ENCODE results near the gene UMODL1.

Gene UMODL1

DNA sequence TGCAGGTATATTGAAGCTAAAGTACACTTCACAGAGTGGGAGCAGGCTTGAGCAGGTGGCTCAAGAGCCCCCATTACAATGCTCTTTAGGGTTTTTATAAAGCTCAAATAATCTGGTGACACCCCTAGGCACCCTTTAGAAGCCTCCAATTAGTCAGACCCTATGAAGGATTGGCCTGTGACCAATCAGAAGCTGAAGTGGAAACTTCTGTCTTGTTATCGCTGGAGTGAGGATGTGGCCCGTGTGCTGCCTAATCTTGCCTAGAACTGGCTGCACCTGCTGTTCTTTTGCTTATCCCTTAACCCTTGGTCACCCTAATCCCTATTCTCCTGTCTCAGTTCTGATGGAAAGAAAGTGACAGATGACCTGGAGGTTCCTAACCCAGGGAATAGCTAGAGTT lies 77.0 kb downstream of the UMODL1 start:
- no peak for FAIRE-seq
- no peak for TF ChIP-seq POLR2A (IDR thresholded peaks at IDR 0.05; ENCODE audit: low read depth, low read length)
- TF ChIP-seq TAF1 (IDR thresholded peaks at IDR 0.05; ENCODE audit: borderline replicate concordance, low read depth, low read length), result no peak
- no peak for DNase-seq (ENCODE audit: insufficient read length)

DNA sequence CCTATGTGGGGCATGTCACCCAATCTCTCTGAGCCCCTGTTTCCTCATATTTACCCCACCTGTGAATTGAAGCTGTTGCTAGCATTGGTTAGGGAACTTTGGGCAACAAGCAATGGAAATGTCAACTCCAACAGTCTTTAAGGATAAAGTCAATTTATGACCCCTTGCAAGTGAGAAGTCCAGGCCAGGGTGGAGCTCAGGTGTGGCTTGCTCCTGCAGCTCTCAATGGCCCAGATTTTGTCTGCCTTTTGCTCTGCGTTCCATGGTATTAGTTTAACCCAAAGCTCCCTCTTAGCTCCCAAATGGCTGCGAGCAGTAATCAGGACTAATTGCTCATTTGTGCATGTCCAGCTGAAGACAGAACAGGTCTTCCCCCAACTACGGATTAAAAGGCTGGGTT lies 77.5 kb downstream of the UMODL1 start:
- FAIRE-seq (no peak), DNase-seq (ENCODE audit: insufficient read length) (no peak)
- no peak for TF ChIP-seq POLR2AphosphoS5 (IDR thresholded peaks at IDR 0.05; ENCODE audit: low read depth, low read length)

DNA sequence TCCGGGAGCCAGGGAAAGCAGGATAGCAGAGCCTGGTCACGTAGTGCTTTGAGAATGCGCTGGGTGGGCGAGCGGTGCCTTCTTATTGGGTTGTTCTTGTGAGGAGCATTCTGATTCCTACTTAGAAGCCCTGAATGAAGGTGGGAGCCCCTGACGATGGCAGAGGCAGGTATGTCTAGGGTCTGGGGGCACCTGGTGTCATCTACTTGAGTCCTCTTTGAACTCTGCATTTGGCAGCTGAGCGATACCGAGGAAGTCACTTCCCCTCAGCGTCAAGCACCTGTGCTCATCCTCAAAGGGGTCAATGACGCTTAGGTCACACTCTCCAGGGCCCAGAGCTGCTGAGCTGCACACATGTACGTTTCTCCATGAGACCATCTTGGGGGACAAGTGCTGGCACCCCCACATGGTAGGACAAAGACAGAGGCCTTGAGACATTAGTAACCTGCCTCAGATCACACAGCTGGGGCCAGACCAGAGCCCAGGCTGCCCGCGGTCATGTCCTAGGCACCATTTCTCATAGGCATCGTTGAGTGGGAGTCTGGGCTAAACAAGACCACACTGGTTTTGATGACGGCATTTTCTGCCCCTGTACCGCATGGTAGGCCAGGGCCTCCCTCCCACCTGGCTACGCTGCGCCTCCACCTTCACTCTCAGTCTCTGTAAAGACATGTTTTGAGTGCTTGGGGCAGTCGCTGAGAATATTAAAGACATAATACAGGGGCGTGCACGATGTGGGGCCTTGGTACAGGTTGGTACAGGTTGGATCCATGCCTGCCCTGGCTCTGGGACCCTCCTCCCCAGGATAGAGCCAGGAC lies 78.7 kb downstream of the UMODL1 start:
- no peak for DNase-seq (ENCODE audit: insufficient read length)
- FAIRE-seq, result no peak
- no peak for TF ChIP-seq POLR2A (IDR thresholded peaks at IDR 0.05; ENCODE audit: low read depth, low read length)
- no peak for TF ChIP-seq POLR2AphosphoS5 (IDR thresholded peaks at IDR 0.05; ENCODE audit: low read depth, low read length)
- TF ChIP-seq TAF1 (IDR thresholded peaks at IDR 0.05; ENCODE audit: borderline replicate concordance, low read depth, low read length), result no peak

DNA sequence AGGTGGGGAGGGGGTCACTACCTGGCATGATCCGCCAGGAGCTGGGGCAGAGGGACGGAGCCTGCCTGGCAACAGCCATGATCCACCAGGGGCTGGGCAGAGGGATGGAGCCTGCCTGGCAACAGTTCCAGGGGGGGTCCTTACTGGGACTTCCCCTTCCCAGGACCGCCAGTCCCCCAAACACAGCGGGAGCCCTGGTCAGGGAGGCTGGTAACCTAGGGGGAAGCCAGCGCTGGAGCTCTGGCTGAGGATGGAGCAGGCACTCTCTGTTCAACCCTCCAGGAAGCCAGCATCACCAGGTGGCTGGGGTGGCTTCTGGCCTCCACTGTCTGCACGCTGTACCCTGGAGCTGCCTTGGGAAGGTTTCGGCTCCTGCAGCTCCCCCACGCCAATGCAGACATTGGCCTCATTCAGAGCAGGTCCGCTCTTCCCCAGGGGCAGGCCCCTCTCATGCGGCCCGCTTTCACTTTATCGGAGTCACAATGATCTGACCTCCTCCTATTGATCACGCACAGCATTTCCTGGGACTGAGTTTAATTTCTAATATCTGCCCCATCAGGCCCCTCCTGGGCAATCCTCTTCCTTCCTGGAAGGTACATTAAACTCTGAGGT lies 79.5 kb downstream of the UMODL1 start:
- FAIRE-seq (no peak), DNase-seq (ENCODE audit: insufficient read length) (no peak)
- TF ChIP-seq TAF1 (IDR thresholded peaks at IDR 0.05; ENCODE audit: borderline replicate concordance, low read depth, low read length) (no peak), POLR2AphosphoS5 (IDR thresholded peaks at IDR 0.05; ENCODE audit: low read depth, low read length) (no peak), POLR2A (IDR thresholded peaks at IDR 0.05; ENCODE audit: low read depth, low read length) (no peak)

DNA sequence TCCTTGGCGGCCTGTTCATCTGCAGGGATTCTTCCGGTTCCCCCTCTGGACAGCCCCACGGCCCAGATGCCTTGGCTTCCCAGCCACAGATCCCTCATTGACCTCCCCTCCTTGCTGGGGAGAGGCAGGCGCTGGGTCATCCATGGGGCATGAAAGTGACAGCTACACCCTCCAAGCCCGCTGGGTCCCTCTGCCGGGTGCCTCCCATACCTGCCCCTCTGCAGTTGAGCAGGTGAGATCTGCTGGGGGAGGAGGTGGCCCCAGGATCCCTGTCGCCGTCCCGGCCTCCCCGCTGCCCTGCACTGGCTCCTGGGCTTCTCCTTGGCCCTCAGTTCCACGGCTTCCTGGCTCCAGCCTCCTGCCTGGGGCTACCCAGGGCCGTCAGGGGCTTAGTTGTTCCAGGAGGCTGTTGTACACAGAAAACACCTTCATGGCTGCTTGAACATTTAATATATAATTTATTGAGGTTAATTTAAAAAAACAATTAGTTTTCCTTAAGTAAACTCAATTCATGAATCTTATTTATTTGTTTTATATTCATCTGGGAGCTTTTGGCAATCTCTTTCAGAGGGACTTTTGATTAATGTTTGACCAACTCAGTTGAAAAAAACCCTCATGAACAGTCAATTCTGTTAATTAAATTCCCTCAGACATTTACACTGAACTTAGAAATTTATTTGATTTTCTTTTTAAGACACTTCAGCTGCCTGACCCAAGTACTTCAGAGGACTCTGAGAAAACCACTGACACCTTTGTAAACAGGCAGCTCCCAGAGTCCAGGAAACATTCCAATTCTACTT lies 80.2 kb downstream of the UMODL1 start:
- TF ChIP-seq TAF1 (IDR thresholded peaks at IDR 0.05; ENCODE audit: borderline replicate concordance, low read depth, low read length) (no peak), POLR2AphosphoS5 (IDR thresholded peaks at IDR 0.05; ENCODE audit: low read depth, low read length) (no peak), POLR2A (IDR thresholded peaks at IDR 0.05; ENCODE audit: low read depth, low read length) (no peak)
- DNase-seq (ENCODE audit: insufficient read length), result no peak
- no peak for FAIRE-seq

DNA sequence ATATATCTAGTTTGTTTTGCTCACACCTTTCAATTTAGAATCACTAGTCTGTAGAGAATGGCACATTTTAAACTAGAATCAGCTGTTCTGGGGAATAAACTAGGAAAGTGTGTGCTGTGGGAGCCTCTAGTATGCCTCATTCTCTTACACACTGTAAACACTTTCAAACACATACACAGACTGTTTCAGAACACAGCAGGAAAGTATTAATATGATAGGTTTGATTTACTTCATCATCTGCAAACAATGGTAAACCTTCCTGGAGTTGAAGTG lies 80.8 kb downstream of the UMODL1 start:
- TF ChIP-seq POLR2A (IDR thresholded peaks at IDR 0.05; ENCODE audit: low read depth, low read length), result no peak
- TF ChIP-seq POLR2AphosphoS5 (IDR thresholded peaks at IDR 0.05; ENCODE audit: low read depth, low read length), result no peak
- no peak for TF ChIP-seq TAF1 (IDR thresholded peaks at IDR 0.05; ENCODE audit: borderline replicate concordance, low read depth, low read length)
- FAIRE-seq (no peak), DNase-seq (ENCODE audit: insufficient read length) (no peak)

DNA sequence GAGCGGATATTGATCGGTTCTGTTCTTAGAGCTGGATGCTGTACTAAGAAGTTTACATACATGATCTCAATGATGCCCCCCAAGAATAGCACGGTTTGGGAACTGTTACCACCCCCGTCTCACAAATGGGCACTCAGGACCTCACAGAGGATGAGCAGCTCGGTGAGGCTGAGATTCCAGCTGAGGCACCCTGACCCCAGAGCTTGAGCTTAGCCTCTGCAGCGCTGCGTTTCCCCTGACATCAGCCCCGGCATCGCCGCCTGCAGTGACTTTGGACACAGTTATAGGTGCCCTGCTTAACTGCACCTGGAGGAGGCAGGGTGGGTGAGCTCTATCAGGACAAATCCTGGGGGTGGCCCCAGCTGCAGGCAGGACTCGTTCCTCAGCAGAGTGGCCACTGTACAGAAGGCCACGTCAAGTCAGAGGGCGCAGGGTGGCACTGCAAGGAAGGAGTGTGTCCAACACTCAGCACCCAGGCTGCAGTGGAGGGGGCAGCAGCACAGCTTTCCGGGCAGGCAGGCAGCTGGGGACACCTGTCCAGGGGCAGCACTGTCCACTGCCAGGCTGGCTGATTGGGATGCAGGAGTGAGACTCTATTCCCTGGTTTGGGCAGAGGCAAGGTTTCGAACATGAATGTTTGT lies 82.0 kb downstream of the UMODL1 start:
- TF ChIP-seq POLR2AphosphoS5 (IDR thresholded peaks at IDR 0.05; ENCODE audit: low read depth, low read length) (no peak), POLR2A (IDR thresholded peaks at IDR 0.05; ENCODE audit: low read depth, low read length) (no peak), TAF1 (IDR thresholded peaks at IDR 0.05; ENCODE audit: borderline replicate concordance, low read depth, low read length) (no peak)
- no peak for DNase-seq (ENCODE audit: insufficient read length)
- no peak for FAIRE-seq

DNA sequence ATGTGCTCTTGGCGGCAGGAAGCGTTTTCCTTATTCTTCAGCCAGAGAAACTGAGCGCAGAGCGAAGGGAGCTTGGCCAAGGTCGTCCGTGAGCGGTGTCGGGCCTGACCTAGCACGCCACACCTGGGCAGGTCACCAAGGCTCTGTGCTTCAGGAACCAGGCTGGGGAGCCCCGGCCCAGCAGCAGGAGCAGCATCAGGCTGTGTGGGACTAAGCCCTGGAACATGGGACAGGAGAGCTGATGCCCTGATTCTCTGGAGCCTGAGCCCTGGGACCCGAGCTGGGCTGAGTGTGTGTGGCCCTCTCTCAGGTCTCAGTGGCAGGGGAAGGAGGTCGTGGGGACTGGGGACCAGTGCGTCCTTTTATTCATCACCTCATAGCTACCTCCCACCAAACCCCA lies 82.6 kb downstream of the UMODL1 start:
- DNase-seq (ENCODE audit: insufficient read length), result no peak
- TF ChIP-seq TAF1 (IDR thresholded peaks at IDR 0.05; ENCODE audit: borderline replicate concordance, low read depth, low read length), result no peak
- no peak for TF ChIP-seq POLR2A (IDR thresholded peaks at IDR 0.05; ENCODE audit: low read depth, low read length)
- no peak for TF ChIP-seq POLR2AphosphoS5 (IDR thresholded peaks at IDR 0.05; ENCODE audit: low read depth, low read length)
- no peak for FAIRE-seq

DNA sequence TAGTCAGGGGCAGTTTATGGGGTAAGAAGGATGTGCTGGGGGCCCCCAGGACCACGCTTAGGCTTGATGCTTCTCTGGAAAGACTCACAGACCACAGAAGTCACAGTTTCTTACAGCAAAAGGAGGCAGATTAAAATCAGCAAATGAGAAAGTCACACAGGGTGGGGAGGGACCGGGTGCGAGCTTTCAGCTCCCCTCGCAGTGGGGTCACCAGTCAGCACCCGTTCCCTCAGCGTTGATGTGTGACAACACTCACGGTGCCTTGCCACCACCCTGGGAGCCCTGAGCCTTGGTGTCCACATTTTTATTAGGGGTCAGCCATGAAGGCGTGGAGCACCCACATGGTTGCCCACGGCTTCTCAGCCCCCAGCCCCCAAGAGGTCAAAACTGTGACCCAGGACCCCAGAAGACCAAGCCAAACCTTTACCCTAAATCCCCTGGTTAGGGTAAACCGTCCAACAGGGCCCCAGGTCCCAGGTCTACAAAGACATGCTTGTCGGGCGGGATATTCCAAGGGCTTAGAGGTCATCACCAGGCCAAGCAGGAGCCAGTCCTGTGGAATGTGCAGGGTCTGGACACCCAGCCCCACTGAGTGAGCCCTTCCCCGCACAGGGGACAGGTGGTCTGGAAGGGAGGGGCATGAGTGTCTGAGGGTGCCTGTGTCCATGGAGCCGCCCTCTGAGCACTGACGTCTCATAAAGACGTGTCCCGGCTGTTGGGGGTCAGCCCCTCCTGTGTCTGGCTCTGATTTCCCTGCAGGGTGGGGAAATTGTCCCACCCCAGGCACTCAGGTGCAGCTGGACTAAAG lies 83.3 kb downstream of the UMODL1 start:
- TF ChIP-seq TAF1 (IDR thresholded peaks at IDR 0.05; ENCODE audit: borderline replicate concordance, low read depth, low read length) (no peak), POLR2AphosphoS5 (IDR thresholded peaks at IDR 0.05; ENCODE audit: low read depth, low read length) (no peak), POLR2A (IDR thresholded peaks at IDR 0.05; ENCODE audit: low read depth, low read length) (no peak)
- FAIRE-seq (no peak), DNase-seq (ENCODE audit: insufficient read length) (no peak)

DNA sequence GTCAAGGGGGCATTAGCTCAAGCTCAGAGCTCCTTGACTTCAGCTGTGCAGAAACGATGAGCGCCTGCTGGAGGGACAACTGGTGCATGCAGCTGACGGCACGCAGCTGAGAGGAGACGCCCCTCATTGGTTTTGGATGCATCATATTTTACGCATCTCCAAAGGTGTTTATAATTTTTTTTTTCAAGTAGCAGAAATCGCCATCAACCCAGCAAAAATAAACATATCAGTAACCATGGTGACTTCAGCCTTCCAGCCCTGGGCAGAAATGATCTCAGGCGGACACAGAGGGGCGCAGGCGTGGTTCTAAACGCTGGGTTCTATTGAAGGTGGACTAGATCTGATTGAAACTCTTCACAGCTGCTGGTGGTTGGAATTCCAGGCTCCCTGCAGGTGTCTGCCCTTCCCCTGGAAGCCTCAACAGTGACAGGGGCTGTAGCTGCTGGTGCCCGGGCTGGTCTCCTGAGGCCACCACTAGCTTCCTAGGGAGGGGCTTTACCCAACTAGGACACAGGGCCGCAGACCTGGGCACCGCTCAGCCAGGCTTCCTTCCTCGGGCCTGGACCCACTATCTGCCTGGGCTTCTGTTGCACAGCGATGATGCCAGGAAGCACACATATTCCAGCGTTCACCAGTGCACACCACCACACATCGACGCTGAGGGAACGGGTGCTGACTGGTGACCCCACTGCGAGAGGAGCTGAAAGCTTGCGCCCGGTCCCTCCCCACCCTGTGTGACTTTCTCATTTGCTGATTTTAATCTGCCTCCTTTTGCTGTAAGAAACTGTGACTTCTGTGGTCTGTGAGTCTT lies 84.1 kb downstream of the UMODL1 start:
- FAIRE-seq, result no peak
- TF ChIP-seq POLR2A (IDR thresholded peaks at IDR 0.05; ENCODE audit: low read depth, low read length), result no peak
- DNase-seq (ENCODE audit: insufficient read length), result no peak

Data from GM12892 (cell line).